Measurements from ENCODE around the gene UNC93B1.

- TF ChIP-seq KAT2B (IDR thresholded peaks at IDR 0.05; ENCODE audit: borderline replicate concordance, low read depth, low read length): no peak
- TF ChIP-seq RAD51 (IDR thresholded peaks at IDR 0.05; ENCODE audit: borderline replicate concordance): no peak
- TF ChIP-seq CTCF (CRISPR knock-in tag; IDR thresholded peaks at IDR 0.05): no peak
- TF ChIP-seq E2F1 (CRISPR knock-in tag; IDR thresholded peaks at IDR 0.05): no peak
- no peak for TF ChIP-seq DNMT3B (CRISPR knock-in tag; conservative IDR thresholded peaks at IDR 0.05)
- TF ChIP-seq ZBTB21 (CRISPR knock-in tag; IDR thresholded peaks at IDR 0.05): no peak
- TF ChIP-seq FOXA1 (IDR thresholded peaks at IDR 0.05): no peak
- TF ChIP-seq FOXA1 (CRISPR knock-in tag; IDR thresholded peaks at IDR 0.05): no peak
- TF ChIP-seq, protein P1, sequence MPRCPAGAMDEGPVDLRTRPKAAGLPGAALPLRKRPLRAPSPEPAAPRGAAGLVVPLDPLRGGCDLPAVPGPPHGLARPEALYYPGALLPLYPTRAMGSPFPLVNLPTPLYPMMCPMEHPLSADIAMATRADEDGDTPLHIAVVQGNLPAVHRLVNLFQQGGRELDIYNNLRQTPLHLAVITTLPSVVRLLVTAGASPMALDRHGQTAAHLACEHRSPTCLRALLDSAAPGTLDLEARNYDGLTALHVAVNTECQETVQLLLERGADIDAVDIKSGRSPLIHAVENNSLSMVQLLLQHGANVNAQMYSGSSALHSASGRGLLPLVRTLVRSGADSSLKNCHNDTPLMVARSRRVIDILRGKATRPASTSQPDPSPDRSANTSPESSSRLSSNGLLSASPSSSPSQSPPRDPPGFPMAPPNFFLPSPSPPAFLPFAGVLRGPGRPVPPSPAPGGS (CRISPR knock-in tag; IDR thresholded peaks at IDR 0.05): no peak
- no peak for TF ChIP-seq BRCA1 (CRISPR knock-in tag; IDR thresholded peaks at IDR 0.05)
- TF ChIP-seq EP300 (IDR thresholded peaks at IDR 0.05; ENCODE audit: low read depth in 2 of 2, low read length in 2 of 2): no peak
- TF ChIP-seq EP300 (CRISPR knock-in tag; IDR thresholded peaks at IDR 0.05; ENCODE audit: borderline replicate concordance): no peak
- no peak for TF ChIP-seq ZNF720 (CRISPR knock-in tag; IDR thresholded peaks at IDR 0.05)
- no peak for TF ChIP-seq ZBTB2 (CRISPR knock-in tag; IDR thresholded peaks at IDR 0.05; ENCODE audit: low read depth)
- no peak for TF ChIP-seq SNAPC2 (CRISPR knock-in tag; IDR thresholded peaks at IDR 0.05)
- TF ChIP-seq TGIF2 (CRISPR knock-in tag; IDR thresholded peaks at IDR 0.05): no peak
Observed at GRCh38 chr11:68047437-68048290, 43.8 kb upstream of the UNC93B1 start.
